Islet precursor cell (in vitro differentiated cells): ENCODE results near the gene HSD17B13.
"Not testable (repeated sequence)": the region's sequence is repeated elsewhere in the genome, so short reads cannot be mapped to it uniquely, and the experiment has no call there.

Experiments used
- DNase-seq: peaks from one replicate; pipeline ENCODE4 v3.0.0-alpha.2; 2018

The HSD17B13 gene

GRCh38 chr4:87322754-87323153 is at the start of gene HSD17B13:
HSD17B13 (minus strand) TSS chr4:87322882; CDS start chr4:87322841, 41 bp downstream.
- no peak for DNase-seq

GRCh38 chr4:87370068-87370467 is 47.4 kb upstream of the HSD17B13 start:
- DNase-seq, result no peak

- DNase-seq, result no peak
These were observed 44.0 kb upstream of the HSD17B13 start for GRCh38 chr4:87366521-87367162.

GRCh38 chr4:87365348-87365747 is 42.7 kb upstream of the HSD17B13 start:
- no peak for DNase-seq

- no peak for DNase-seq
These were observed 40.9 kb upstream of the HSD17B13 start for GRCh38 chr4:87363552-87363951.

- DNase-seq, result peak; percentile 78
These were observed 37.8 kb upstream of the HSD17B13 start for GRCh38 chr4:87360338-87360935.

GRCh38 chr4:87359258-87359657 is 36.6 kb upstream of the HSD17B13 start:
- no peak for DNase-seq

- no peak for DNase-seq
These were observed 34.3 kb upstream of the HSD17B13 start for GRCh38 chr4:87356832-87357526.

- no peak for DNase-seq
These were observed 31.8 kb upstream of the HSD17B13 start for GRCh38 chr4:87354168-87355102.

GRCh38 chr4:87353592-87353991 is 30.9 kb upstream of the HSD17B13 start:
- peak; percentile 68 for DNase-seq

- DNase-seq, result no peak
These were observed 22.5 kb upstream of the HSD17B13 start for GRCh38 chr4:87345139-87345538.

- DNase-seq, result no peak
These were observed 20.2 kb upstream of the HSD17B13 start for GRCh38 chr4:87342872-87343271.

GRCh38 chr4:87341954-87342635 is 19.4 kb upstream of the HSD17B13 start:
- DNase-seq, result not testable (repeated sequence)

- DNase-seq, result no peak
These were observed 16.8 kb upstream of the HSD17B13 start for GRCh38 chr4:87339440-87339839.

GRCh38 chr4:87337361-87337760 is 14.7 kb upstream of the HSD17B13 start:
- DNase-seq, result no peak

- no peak for DNase-seq
These were observed 10.6 kb upstream of the HSD17B13 start for GRCh38 chr4:87333267-87333666.

GRCh38 chr4:87330761-87331160 is 8.1 kb upstream of the HSD17B13 start:
- DNase-seq, result no peak

GRCh38 chr4:87327136-87327535 is 4.5 kb upstream of the HSD17B13 start:
- no peak for DNase-seq

GRCh38 chr4:87326460-87326859 is 3.8 kb upstream of the HSD17B13 start:
- DNase-seq, result no peak

- DNase-seq, result no peak
These were observed 794 bp downstream of the HSD17B13 start for GRCh38 chr4:87321888-87322287.

- DNase-seq, result no peak
These were observed 5.2 kb downstream of the HSD17B13 start for GRCh38 chr4:87317527-87317926.

GRCh38 chr4:87316961-87317360 is 5.7 kb downstream of the HSD17B13 start:
- DNase-seq, result no peak
